ENCODE results near the gene TGOLN2. TPM values are rescaled to one million over a fixed set of nuclear protein-coding genes. Genes with fewer than 3 reads are reported as not detected.
A peak's percentile ranks its signal among the peaks of the same experiment; 100 is the strongest.

Gene TGOLN2
- total RNA-seq, 2 experiments from 2014 or later: 74.9 to 77.2 TPM

GRCh38 chr2:85303780-85304531 is 23.8 kb downstream of the TGOLN2 start:
- Mint-ChIP-seq H3K9me3 (no peaks in the 10 kb centered on the region), H3K27ac (no peak overlapping the region), H3K4me3 (no peak overlapping the region), H3K27me3 (no peaks in the 10 kb centered on the region), H3K36me3 (no peaks in the 10 kb centered on the region), H3K4me1 (peaks cover 17% of the 10 kb centered on the region)
- no peak for DNase-seq

DNA sequence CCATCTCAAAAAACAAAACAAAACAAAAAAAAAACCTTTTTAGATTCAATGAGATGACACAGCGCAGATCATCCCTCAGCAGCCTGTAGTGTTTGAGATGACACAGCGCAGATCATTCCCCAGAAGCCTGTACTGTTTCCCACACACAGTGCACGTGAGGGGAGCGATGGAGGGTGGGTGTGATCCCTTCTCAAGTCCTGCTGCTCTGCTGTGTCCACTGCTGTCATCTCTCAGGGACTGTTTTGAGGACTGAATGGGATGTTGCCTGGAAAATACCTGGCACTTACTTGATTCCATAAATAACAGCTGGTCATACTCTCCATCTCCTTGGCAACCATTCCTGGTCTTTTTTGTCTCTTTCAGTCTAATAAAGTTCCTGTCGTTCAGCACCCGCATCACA is 25.7 kb downstream of the TGOLN2 start:
- Mint-ChIP-seq H3K36me3 (no peaks in the 10 kb centered on the region), H3K4me1 (peaks cover 10% of the 10 kb centered on the region), H3K27ac (no peak overlapping the region), H3K9me3 (no peaks in the 10 kb centered on the region), H3K27me3 (no peaks in the 10 kb centered on the region), H3K4me3 (no peak overlapping the region)
- no peak for DNase-seq

- Mint-ChIP-seq H3K9me3 (no peaks in the 10 kb centered on the region), H3K4me3 (peak overlapping the region; percentile 2), H3K4me1 (peaks cover 14% of the 10 kb centered on the region), H3K36me3 (no peaks in the 10 kb centered on the region), H3K27me3 (no peaks in the 10 kb centered on the region), H3K27ac (peak overlapping the region; percentile 57)
- no peak for DNase-seq
These were observed 36.3 kb downstream of the TGOLN2 start for GRCh38 chr2:85291425-85292023.

- DNase-seq: no peak
- Mint-ChIP-seq H3K27me3 (no peaks in the 10 kb centered on the region), H3K36me3 (no peaks in the 10 kb centered on the region), H3K4me3 (no peak overlapping the region), H3K4me1 (peaks cover 16% of the 10 kb centered on the region), H3K9me3 (no peaks in the 10 kb centered on the region), H3K27ac (no peak overlapping the region)
These were observed 39.5 kb downstream of the TGOLN2 start for GRCh38 chr2:85288244-85288725.

- no peak for DNase-seq
- no peaks in the 10 kb centered on the region for H3K36me3 Mint-ChIP-seq
- H3K4me3 Mint-ChIP-seq: no peak overlapping the region
- H3K4me1 Mint-ChIP-seq: peaks cover 16% of the 10 kb centered on the region
- no peaks in the 10 kb centered on the region for H3K9me3 Mint-ChIP-seq
- H3K27me3 Mint-ChIP-seq: no peaks in the 10 kb centered on the region
- no peak overlapping the region for H3K27ac Mint-ChIP-seq
These were observed 40.1 kb downstream of the TGOLN2 start for GRCh38 chr2:85287721-85288120.

- Mint-ChIP-seq H3K4me3 (no peak overlapping the region), H3K36me3 (no peaks in the 10 kb centered on the region), H3K27me3 (no peaks in the 10 kb centered on the region), H3K27ac (no peak overlapping the region), H3K9me3 (no peaks in the 10 kb centered on the region), H3K4me1 (peaks cover 16% of the 10 kb centered on the region)
- DNase-seq: no peak
These were observed 40.9 kb downstream of the TGOLN2 start for GRCh38 chr2:85286918-85287317.

DNA sequence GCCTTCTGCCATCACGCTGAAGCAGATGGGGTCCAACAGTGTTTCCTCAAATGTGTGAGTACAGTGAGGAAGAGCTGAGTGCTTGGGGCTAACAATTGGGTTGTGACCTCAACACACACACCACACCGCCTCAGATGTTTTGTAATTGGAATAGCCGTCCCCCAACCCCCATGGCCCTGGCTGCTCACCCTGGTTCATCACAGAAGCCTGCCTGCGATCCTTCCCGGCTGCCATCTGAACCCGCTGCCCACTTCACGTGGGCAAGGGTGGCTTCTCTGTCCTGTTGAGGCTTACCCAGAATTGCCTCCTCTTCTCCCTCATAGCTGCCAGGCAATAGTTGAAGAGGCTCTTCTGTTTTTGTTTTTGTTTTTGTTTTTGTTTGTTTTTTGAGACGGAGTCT is 44.1 kb downstream of the TGOLN2 start:
- Mint-ChIP-seq H3K27me3 (no peaks in the 10 kb centered on the region), H3K4me3 (no peak overlapping the region), H3K9me3 (no peaks in the 10 kb centered on the region), H3K27ac (no peak overlapping the region), H3K36me3 (no peaks in the 10 kb centered on the region), H3K4me1 (peaks cover 3% of the 10 kb centered on the region)
- DNase-seq: no peak

DNA sequence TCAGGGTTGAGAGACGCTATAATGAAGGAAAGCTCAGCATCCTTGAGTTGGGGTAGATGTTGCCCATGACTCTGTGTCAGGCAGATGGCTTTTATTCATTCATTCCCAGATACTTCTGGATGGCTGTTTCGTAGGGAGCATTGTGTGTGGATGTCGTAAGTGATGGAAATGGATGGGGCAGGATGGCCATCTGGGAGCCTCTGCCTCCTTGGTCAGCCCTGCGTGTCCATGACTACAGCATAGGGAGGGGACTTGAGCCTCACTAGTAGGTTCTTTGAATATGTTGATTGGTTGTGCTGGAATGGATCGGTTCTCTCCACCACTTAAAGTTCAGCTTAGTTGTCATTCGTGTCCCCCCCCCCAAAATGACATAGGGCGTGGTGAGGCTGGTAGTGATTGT is 44.9 kb downstream of the TGOLN2 start:
- H3K36me3 Mint-ChIP-seq: no peaks in the 10 kb centered on the region
- no peak overlapping the region for H3K27ac Mint-ChIP-seq
- no peak overlapping the region for H3K4me3 Mint-ChIP-seq
- no peaks in the 10 kb centered on the region for H3K9me3 Mint-ChIP-seq
- no peak for DNase-seq
- no peaks in the 10 kb centered on the region for H3K27me3 Mint-ChIP-seq
- H3K4me1 Mint-ChIP-seq: peaks cover 3% of the 10 kb centered on the region

DNA sequence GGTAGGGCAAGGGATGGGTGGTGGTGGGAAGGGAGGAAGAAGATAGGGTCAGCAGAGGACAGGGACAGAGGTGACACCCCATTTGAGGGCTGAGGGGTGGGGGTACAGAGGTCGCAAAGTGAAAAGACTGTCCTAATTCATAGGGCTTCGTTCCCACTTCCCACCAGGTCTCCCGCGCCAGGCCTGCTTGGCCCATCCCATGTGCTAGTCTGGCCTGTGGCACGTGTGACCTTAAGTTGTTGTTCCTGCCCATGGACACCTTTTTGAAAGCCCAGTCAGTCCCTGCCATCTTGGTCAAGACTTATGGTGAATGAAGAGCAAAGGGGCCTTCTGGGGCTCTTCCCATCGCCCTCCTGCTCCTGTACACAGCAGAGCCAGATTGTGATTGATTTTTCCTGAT is 46.2 kb downstream of the TGOLN2 start:
- no peak for DNase-seq
- H3K4me3 Mint-ChIP-seq: no peak overlapping the region
- no peaks in the 10 kb centered on the region for H3K36me3 Mint-ChIP-seq
- H3K9me3 Mint-ChIP-seq: no peaks in the 10 kb centered on the region
- peaks cover 3% of the 10 kb centered on the region for H3K4me1 Mint-ChIP-seq
- H3K27me3 Mint-ChIP-seq: no peaks in the 10 kb centered on the region
- no peak overlapping the region for H3K27ac Mint-ChIP-seq

GRCh38 chr2:85278361-85278760 is 49.4 kb downstream of the TGOLN2 start:
- Mint-ChIP-seq H3K27ac (no peak overlapping the region), H3K4me1 (no peaks in the 10 kb centered on the region), H3K9me3 (no peaks in the 10 kb centered on the region), H3K27me3 (no peaks in the 10 kb centered on the region), H3K4me3 (no peak overlapping the region), H3K36me3 (no peaks in the 10 kb centered on the region)
- no peak for DNase-seq

GRCh38 chr2:85277416-85278158 is 50.2 kb downstream of the TGOLN2 start:
- H3K4me3 Mint-ChIP-seq: no peak overlapping the region
- no peaks in the 10 kb centered on the region for H3K27me3 Mint-ChIP-seq
- no peaks in the 10 kb centered on the region for H3K9me3 Mint-ChIP-seq
- H3K27ac Mint-ChIP-seq: no peak overlapping the region
- DNase-seq: no peak
- H3K36me3 Mint-ChIP-seq: no peaks in the 10 kb centered on the region
- no peaks in the 10 kb centered on the region for H3K4me1 Mint-ChIP-seq

GRCh38 chr2:85276571-85277118 is 51.1 kb downstream of the TGOLN2 start:
- Mint-ChIP-seq H3K9me3 (no peaks in the 10 kb centered on the region), H3K27ac (no peak overlapping the region), H3K27me3 (no peaks in the 10 kb centered on the region), H3K36me3 (no peaks in the 10 kb centered on the region), H3K4me1 (no peaks in the 10 kb centered on the region), H3K4me3 (no peak overlapping the region)
- no peak for DNase-seq

DNA sequence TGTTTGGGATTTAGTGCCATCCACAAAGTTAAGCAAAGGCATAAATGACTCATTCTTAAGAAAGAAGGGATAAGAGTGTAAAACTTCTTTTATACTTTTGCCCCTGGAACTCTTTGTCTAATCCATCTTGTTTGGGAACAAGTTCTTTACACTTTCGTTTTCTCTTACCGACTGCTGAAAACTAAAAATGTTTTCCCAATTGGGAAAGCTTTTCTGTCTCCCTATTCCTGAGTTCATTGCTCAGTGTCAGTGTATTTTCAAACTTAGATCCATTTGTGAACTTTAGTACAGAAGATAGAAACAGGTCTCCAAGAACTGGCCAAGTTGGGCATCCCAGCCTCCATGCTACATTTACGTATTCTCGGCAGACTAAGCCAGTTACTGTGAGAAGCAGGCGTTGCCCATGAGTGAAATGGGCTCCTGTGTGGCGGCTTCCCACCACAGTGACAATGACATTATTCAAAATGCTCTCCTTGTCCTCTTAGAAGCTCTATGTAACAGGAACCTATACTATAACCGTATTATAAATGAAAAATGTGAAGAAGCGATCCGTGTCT is 51.7 kb downstream of the TGOLN2 start:
- H3K36me3 Mint-ChIP-seq: no peaks in the 10 kb centered on the region
- H3K27me3 Mint-ChIP-seq: peaks cover 2% of the 10 kb centered on the region
- no peak overlapping the region for H3K4me3 Mint-ChIP-seq
- H3K27ac Mint-ChIP-seq: no peak overlapping the region
- no peak for DNase-seq
- no peaks in the 10 kb centered on the region for H3K4me1 Mint-ChIP-seq
- H3K9me3 Mint-ChIP-seq: no peaks in the 10 kb centered on the region

GRCh38 chr2:85273738-85274731 is 53.8 kb downstream of the TGOLN2 start:
- no peaks in the 10 kb centered on the region for H3K9me3 Mint-ChIP-seq
- DNase-seq: no peak
- H3K4me3 Mint-ChIP-seq: no peak overlapping the region
- no peaks in the 10 kb centered on the region for H3K4me1 Mint-ChIP-seq
- peaks cover 3% of the 10 kb centered on the region for H3K27me3 Mint-ChIP-seq
- no peaks in the 10 kb centered on the region for H3K36me3 Mint-ChIP-seq
- no peak overlapping the region for H3K27ac Mint-ChIP-seq
